H54 (cell line): ENCODE measurements around the gene DCTN1.
"Not testable (repeated sequence)": the region's sequence is repeated elsewhere in the genome, so short reads cannot be mapped to it uniquely, and the experiment has no call there.

Experiments used
- DNase-seq: peaks from one replicate; pipeline ENCODE4 v3.0.0; 2011; ENCODE audit warnings: low spot score, mixed read lengths; ENCODE audit not compliant: insufficient read length
- FAIRE-seq: peaks from 3 replicates; lab custom pipeline; 2011; peaks lifted over from hg19 to GRCh38; lab: Jason Lieb, UNC
- POLR2A ChIP-seq: IDR thresholded peaks from 2 replicates; pipeline ENCODE4 v1.6.1; 2011; ENCODE audit warnings: low read depth, mild to moderate bottlenecking, low read length

DCTN1 gene

DNA sequence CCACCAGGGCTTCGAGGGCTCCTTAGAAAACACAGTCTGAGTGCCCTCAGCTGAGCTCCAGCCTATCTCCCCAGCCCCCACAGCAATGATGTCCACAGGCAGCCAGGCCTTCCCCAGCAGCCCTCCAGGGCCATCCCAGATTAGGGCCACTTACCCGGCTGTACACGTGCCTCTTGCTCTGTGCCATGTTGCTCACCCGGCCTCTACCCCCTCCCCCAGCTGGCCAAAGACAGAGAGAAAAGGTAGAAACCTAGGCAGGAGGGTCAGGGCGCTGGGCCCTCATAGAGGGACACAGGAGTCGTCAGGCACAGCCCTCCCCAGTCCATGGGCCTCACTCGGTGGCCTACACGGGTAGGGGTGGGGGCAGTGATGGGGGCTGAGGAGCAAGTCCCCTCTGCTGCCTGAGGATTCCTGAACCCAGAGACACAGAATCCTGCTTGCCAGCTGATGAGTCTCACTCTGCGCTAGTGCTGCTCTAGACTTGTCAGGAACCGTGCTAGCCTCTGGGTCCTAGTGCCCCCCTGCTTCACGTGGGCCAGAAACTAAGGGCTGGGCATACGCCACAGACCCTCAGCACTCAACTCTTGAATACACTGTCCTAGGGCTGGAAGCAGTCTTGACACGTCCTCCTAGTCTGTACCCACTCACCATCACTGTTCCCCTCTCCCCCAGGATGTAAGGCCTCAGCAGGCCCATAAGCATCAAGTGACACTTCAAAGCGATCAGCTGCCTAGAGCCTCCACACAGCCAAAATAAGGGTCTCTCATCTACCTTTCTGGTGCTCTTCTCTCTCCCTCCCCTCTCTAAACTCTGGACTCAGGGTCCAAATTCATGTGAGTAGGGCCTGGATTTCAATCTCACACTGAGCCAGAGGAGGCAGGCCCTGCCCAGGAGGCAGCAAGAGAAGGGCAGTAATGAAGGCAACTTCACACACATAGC lies at the start of gene DCTN1:
DCTN1 (minus strand) TSS at position 461 of the 939 bp plus-strand sequence; CDS start at position 187, 274 bp downstream.
- FAIRE-seq (peak; percentile 41), DNase-seq (peak; percentile 88)
- no peak for TF ChIP-seq POLR2A

DNA sequence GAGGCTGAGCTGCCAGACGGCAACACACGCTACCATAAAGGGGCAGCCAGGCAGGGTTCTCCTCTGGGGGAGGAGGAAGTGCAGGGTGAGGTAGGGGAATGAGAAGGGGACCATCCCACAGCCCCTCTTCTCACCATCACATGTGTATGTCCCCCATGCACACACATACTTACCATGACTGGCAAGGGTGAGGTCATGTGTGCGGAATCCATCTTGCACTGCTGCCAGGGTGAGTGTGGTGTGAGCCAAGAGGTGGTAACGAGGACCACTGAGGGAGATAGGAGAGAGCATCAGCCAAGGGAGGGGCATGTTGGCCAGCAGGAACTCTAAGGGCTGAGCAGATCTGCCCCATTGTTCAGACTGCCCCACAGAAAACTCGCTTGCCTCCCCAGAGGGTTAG lies 48.6 kb upstream of the DCTN1 start:
- no peak for TF ChIP-seq POLR2A
- DNase-seq (no peak), FAIRE-seq (no peak)

DNA sequence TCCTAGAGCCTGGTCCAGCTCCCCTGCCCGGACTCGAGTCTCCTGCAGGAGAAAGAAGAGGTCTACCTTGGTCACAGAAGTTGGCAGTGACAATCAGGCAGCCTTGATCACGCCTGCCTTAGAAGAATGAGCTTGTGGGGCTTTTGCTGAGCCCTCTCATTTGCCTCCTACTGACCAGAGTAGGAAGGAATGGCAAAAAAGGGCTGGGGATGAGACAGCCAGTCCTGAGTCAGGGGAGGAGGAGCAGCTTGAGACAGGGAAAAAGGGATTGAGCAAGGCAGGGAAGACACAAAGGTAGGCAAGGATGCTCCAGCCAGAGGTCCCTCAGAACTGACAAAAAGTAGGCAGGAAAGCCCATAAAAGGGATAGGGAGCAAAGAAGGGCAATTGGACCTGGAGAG lies 47.4 kb upstream of the DCTN1 start:
- no peak for TF ChIP-seq POLR2A
- FAIRE-seq (no peak), DNase-seq (no peak)

DNA sequence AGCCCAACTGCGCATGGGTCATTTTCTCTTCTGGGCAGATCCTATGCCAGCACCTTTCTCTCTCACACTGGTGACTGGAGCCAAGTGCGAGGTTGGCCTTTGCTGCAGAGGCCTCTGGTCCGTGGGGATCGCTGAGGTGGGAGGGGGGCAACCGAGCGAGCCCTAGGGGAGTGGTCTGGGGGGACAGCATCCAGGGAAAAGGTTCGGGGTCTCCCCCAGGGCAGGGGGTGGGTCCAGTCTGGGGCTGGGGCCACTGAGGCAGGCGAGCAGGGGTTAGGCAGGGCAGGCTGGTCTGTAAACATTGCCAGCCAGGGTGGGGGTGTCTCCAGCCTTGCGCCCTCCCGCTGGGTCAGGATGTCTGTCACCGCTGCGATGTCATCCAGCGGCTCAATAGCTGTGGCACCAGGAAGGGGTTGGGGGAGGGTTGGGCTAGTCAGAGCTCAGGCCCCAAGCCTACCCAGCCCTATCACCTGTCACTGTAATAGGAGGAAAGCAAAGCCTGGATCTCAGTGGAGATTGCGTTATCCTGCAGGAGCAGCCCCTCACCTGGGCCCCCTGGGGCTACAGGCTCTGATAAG lies 46.2 kb upstream of the DCTN1 start:
- no peak for TF ChIP-seq POLR2A
- DNase-seq (no peak), FAIRE-seq (no peak)

DNA sequence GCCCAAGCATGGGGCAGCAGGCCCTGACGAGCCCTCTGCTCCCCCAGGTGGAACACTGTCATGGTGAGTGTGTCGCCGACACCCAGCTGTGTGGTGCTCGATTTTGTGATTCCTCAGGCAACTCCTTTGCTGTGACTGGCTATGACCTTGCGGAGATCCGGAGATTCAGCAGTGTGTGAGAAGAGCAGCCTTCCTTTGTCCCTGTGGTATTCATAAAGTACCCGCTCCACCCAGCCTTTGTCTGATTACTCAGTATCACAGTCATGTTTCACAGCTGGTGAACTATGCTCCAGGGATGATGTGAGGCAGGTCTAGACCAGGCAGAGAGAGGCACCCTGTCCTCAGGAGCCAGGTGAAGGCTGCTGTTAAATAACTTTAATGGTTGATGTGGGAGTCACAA lies 45.4 kb upstream of the DCTN1 start:
- FAIRE-seq = no peak
- TF ChIP-seq POLR2A = no peak
- DNase-seq = peak; percentile 79

DNA sequence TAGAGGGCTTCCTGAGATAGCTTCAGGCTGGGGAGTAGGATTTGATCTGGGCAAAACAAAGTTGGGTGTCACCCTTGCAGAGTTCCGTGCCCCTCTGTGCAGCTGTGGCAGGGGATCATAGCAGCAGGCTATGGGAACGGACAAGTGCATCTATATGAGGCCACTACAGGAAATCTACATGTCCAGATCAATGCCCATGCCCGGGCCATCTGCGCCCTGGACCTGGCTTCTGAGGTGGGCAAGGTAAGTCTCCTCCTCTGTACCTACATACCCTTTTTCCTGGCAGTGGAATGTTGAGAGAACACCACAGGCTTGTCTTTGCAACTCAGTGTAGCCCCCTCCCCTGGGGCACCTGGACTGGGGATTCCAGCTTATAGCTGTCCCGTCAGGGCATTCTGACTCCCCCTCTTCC lies 44.9 kb upstream of the DCTN1 start:
- TF ChIP-seq POLR2A = no peak
- no peak for DNase-seq
- no peak for FAIRE-seq

DNA sequence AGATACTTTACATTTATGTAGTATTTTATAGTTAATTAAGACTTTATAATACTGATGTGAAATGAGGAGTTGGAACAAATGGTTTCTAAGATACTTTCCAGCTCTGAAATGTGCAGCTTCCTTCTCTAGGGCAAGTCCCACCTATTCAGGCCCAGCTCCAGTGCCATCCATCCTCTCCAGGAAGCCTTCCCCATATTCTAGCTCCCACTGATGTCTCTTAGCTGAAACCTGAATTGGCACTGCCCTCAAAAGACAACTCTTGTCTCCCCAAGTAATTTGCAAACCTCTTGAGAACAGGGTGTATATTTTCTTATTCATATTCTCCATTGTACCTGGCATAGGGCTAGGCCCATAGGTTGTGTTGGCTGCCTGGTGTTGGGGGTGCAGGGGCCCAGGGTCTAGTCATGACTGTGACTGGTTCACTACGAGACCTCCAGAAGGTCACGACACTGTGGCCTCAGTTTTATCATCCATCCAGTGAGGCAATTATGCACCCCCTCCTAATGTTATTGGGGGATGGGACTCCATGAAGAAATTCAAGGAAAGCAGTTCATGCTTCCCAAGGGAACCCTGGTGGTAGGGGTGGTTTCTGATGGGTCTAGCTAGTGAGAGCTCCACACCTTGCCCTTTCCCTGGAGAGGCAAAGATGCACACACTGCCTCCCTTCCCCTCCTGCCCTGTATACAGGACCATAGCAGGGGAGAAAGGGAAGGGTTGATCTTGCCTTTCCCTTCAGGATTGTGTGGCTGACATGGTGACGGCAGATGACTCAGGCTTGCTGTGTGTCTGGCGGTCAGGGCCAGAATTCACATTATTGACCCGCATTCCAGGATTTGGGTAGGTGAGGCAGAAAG lies 44.3 kb upstream of the DCTN1 start:
- FAIRE-seq (no peak), DNase-seq (no peak)
- TF ChIP-seq POLR2A = no peak

DNA sequence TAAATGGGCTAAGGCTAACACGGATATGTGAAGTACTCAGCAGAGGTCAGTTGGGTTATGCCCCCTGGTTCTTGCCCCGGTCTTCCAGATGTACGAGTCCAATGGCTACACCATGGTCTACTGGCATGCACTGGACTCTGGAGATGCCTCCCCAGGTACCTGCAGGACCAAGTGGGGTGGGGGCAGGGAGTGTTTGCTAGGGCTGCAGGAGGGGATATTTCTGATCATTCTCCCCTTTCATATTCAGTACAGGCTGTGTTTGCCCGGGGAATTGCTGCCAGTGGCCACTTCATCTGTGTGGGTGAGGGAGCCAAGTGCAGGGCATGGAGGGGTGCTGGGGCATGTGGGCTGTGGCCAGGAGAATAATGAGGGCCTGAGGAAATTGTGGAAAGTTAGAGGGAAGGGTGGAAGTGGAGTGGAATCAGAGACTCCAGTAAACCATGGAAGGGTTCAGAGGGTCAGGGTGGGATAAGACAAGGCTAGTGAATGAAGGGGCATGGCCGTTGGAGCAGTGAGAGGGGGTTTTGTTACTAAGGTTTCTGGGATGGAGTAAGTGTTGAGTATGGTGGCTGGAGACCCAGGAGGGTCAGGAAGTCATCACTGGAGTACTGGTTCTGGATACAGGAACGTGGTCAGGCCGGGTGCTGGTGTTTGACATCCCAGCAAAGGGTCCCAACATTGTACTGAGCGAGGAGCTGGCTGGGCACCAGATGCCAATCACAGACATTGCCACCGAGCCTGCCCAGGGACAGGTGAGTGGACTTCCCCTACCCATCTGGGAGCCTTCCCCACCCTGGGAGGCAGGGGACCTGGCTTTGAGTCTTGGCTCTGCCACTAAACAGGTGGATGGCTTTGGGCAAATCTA lies 43.4 kb upstream of the DCTN1 start:
- no peak for TF ChIP-seq POLR2A
- no peak for FAIRE-seq
- DNase-seq = no peak

DNA sequence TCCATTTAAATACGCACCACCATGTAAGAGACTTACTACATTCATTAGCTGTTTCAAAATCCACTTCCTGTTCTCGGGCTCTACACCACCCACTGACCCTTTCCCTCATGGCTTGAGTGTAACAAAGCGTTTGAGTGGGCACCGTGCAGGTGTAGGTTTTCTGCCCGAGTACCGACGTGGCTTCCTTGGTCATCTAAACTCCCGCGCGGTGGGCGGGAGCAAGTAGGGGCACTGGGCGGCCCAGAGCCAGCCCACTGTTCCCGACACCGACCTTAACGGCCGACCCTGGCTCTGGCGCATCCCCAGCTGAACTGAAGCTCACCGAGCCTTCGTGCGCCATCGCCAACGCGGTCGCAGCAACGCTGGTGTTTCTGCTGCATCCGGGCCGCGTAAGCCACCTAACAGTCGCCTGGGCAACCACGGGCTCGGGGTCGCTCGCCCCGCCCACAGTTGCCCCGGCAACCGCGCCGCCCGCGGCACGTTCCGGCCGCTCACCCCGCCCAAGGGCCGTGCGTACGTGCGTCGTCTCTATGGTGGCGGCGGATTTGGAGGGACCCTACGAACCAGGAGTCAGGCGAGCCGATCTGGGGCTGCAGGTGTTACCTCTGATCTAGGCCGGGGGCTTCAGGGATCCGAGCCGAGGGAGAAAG lies 41.2 kb upstream of the DCTN1 start, which contains the start of the genes C2orf81 and WDR54:
C2orf81 (minus strand) TSS at position 399 of the 650 bp plus-strand sequence; CDS start at position 340, 59 bp downstream.
WDR54 (plus strand) TSS at position 510 of the 650 bp plus-strand sequence. CDS start 424 bp downstream, outside the sequence.
- FAIRE-seq (peak; percentile 48), DNase-seq (peak; percentile 96)
- TF ChIP-seq POLR2A = peak; percentile 85

DNA sequence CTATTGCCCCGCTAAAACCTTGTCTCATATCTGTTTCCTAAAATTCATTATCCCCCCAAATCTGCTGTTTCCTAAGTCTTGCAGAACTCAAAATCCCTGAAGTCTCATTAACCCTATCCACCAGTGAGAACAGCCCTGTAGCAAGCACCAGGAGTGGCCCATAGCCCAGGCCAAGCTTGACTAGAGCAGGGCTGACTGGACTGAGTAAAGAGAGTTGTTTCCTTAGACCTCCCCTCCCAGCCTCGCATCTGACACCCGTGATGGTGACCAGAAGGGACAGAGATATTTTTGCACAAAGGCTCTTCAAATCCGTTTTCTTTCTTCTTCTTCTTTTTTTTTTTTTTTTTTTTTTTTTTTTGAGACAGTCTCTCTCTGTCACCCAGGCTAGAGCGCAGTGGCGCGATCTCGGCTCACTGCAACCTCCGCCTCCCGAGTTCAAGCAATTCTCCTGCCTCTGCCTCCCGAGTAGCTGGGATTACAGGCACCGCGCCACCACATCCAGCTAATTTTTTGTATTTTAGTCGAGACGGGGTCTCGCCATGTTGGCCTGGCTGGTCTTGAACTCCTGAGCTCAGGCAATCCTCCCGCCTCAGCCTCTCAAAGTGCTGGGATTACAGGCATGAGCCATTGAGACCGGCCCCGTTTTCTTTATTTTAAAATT lies 40.5 kb upstream of the DCTN1 start:
- not testable (repeated sequence) for DNase-seq, FAIRE-seq

DNA sequence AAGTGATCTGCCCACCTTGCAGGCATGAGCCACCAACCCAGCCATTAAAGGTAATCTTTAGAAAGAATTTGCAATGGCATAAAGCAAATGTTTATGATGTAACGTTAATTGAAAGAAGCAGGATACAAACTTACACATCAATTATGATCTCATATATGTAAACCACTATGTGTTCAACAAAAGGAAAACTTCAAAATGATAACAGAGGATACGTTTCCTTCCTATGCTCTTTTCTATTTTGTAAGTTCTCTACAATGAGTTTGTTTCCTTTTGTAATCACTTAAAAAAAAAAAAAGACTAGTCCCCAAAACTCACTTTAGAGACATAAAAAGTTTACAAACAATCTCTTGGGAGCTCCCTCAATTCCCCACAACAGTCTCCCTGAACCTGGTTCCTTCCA lies 39.9 kb upstream of the DCTN1 start:
- DNase-seq (no peak), FAIRE-seq (no peak)
- TF ChIP-seq POLR2A = no peak

DNA sequence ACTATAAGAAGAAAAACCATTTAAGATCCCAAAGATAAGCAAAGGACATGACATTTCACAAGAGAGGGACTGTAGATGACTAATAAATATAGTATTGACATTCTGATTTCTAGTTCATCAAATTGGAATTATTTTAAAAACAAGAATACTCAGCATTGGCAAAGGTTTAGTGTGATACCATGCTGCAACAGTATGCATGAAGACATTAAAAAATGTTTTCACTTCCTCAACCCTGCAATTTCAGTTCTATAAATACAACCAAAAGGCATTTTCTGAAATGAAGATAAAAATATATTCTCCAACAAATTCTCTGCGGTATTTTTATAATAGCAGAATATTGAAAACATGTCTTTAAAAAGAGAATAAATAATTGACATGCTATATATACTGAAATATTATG lies 39.2 kb upstream of the DCTN1 start:
- DNase-seq (no peak), FAIRE-seq (no peak)
- TF ChIP-seq POLR2A = no peak

DNA sequence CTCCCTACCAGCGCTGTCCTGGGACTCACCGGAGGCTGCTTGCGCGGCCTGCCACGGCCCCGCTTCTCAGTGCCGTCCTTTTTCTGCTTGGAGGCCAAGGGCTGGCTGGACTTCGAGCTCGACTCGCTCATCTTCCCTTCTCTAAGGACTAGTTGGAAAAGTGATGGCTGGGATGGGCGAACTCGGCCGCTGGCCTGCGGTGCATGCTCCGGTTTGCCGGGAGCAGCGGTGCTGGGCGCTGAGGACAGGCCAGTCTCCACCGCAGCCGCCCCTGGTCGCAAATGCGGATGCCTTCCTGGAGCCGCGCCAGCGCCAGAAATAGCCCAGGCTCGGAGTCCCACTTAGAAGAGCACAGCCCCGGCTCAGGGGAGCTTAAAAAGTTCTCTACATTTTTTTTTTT lies 38.2 kb upstream of the DCTN1 start:
- no peak for TF ChIP-seq POLR2A
- FAIRE-seq (no peak), DNase-seq (no peak)
